Measurements from ENCODE around the gene KRT15.

DNA sequence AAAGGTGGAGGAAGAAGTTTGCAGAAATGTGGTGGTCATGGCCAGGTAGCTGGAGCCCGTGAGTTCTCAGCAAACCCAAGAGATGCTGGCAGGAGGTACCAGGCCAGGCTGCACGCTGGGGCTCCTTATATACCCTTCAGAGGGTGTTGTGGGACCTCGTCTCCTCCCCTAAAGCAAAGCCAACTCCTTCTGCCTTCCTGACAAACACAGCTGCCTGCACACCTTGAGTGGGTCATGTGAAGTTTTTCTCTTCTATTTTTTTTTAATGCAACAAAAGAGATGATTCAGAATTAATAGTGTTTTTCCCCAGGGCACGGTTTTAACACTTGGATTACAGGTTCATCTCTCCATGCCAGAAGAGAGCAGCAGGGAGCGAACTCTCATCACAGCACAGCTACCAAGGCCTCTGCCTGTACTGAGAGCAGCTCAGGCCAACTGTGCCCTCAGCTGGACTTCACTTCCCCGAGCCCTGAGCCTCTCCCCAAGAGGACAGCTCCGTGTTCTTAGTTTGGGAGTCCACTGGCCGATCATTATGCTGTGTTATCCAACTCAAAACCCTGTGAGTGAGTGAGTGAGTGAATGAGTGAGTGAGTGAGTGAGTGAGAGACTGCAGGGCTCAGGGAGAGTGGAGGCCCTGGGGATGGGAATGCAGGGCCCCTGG lies at the start of gene KRT15:
- TF ChIP-seq, protein P1, sequence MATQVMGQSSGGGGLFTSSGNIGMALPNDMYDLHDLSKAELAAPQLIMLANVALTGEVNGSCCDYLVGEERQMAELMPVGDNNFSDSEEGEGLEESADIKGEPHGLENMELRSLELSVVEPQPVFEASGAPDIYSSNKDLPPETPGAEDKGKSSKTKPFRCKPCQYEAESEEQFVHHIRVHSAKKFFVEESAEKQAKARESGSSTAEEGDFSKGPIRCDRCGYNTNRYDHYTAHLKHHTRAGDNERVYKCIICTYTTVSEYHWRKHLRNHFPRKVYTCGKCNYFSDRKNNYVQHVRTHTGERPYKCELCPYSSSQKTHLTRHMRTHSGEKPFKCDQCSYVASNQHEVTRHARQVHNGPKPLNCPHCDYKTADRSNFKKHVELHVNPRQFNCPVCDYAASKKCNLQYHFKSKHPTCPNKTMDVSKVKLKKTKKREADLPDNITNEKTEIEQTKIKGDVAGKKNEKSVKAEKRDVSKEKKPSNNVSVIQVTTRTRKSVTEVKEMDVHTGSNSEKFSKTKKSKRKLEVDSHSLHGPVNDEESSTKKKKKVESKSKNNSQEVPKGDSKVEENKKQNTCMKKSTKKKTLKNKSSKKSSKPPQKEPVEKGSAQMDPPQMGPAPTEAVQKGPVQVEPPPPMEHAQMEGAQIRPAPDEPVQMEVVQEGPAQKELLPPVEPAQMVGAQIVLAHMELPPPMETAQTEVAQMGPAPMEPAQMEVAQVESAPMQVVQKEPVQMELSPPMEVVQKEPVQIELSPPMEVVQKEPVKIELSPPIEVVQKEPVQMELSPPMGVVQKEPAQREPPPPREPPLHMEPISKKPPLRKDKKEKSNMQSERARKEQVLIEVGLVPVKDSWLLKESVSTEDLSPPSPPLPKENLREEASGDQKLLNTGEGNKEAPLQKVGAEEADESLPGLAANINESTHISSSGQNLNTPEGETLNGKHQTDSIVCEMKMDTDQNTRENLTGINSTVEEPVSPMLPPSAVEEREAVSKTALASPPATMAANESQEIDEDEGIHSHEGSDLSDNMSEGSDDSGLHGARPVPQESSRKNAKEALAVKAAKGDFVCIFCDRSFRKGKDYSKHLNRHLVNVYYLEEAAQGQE (IDR thresholded peaks at IDR 0.05; ENCODE audit: insufficient read depth in 1 of 2, low read depth in 2 of 2, low read length in 2 of 2): no peak
- TF ChIP-seq TAF1 (IDR thresholded peaks at IDR 0.05; ENCODE audit: borderline replicate concordance, insufficient read depth, low read length) (no peak), SIN3A (IDR thresholded peaks at IDR 0.05; ENCODE audit: borderline replicate concordance, insufficient read depth, low read length) (no peak), POLR2AphosphoS5 (IDR thresholded peaks at IDR 0.05; ENCODE audit: low read depth, low read length) (no peak), FOXP2 (optimal IDR thresholded peaks at IDR 0.05; ENCODE audit: borderline replicate concordance, extremely low read depth, extremely low read length, insufficient read depth) (no peak)

Measured in PFSK-1 (cell line).